GM12878 (cell line): ENCODE results near the gene IL10. TPM values are rescaled to one million over a fixed set of nuclear protein-coding genes. Genes with fewer than 3 reads are reported as not detected.

Experiments
- ATAC-seq: fragments of 200-7000 bp; cut with Tn5 transposase; 3 replicates; pipeline ENCODE4 v1.9.1; 2020; ENCODE audit warnings: mild to moderate bottlenecking, moderate library complexity
- BruUV-seq: library from RNA; stranded (reverse); fragments of 400-500 nt; replicated peaks from 2 replicates; lab custom pipeline; 2021; lab: Mats Ljungman, UMichigan
- CTCF ChIA-PET: fragments of 300-600 bp; sonication (Branson Sonifier 250); formaldehyde crosslinking; extraction: SDS; loops from one replicate; lab custom pipeline; 2021; ENCODE audit warnings: inconsistent platforms; lab: Yijun Ruan, JAX
- POLR2A ChIA-PET: fragments of 350-600 bp; formaldehyde crosslinking; extraction: SDS; loops from one replicate; lab custom pipeline; 2021; ENCODE audit warnings: inconsistent platforms; lab: Charles Lee
- RAD21 ChIA-PET: fragments of 300-600 bp; sonication (Branson Sonifier 250); formaldehyde crosslinking; loops from one replicate; lab custom pipeline; 2023; ENCODE audit warnings: antibody characterized with exemption; ENCODE audit not compliant: unreplicated experiment; lab: Charles Lee
- SMC1A ChIA-PET: fragments of 300-600 bp; sonication (Branson Sonifier 250); formaldehyde crosslinking; loops from one replicate; lab custom pipeline; 2023; ENCODE audit not compliant: unreplicated experiment, uncharacterized antibody; lab: Charles Lee
- DNase-seq: peaks from one replicate; pipeline ENCODE4 v3.0.0-alpha.2; 2011; ENCODE audit warnings: low read depth, low spot score
- FAIRE-seq: peaks from 3 replicates; lab custom pipeline; 2011; peaks lifted over from hg19 to GRCh38; lab: Jason Lieb, UNC
- H2AFZ ChIP-seq: 2 replicates; pipeline ENCODE4 v1.6.0; 2011; ENCODE audit warnings: low read depth, low read length, control low read depth; ENCODE audit not compliant: control insufficient read depth
- H3K27ac ChIP-seq: 2 replicates; pipeline ENCODE4 v1.5.1; 2011; ENCODE audit warnings: control low read depth; ENCODE audit not compliant: control insufficient read depth, insufficient read depth
- H3K27me3 ChIP-seq, 2 experiments: replicated peaks in 1 of 2; 2 replicates each; pipeline versions ENCODE4 v1.6.0 to v1.6.1; 2011; ENCODE audit warnings: low read length in 1 of 2; ENCODE audit not compliant: control insufficient read depth in 2 of 2, insufficient read depth in 2 of 2
- H3K36me3 ChIP-seq, 2 experiments: 2 replicates each; pipeline ENCODE4 v1.5.1; 2011; ENCODE audit warnings: low read length in 1 of 2; ENCODE audit not compliant: control insufficient read depth in 2 of 2, insufficient read depth in 2 of 2
- H3K4me1 ChIP-seq: 2 replicates; pipeline ENCODE4 v1.6.1; 2011; ENCODE audit warnings: mild to moderate bottlenecking, low read length, moderate library complexity, mixed read lengths; ENCODE audit not compliant: control insufficient read depth, insufficient read depth
- H3K4me2 ChIP-seq: 2 replicates; pipeline ENCODE4 v1.6.0; 2011; ENCODE audit warnings: control low read depth; ENCODE audit not compliant: control insufficient read depth, insufficient read depth
- H3K4me3 ChIP-seq: fragments of 200-600 bp; sonication (generic); 2 replicates; pipeline ENCODE4 v1.5.1; 2016
- H3K79me2 ChIP-seq: 2 replicates; pipeline ENCODE4 v1.6.0; 2011; ENCODE audit warnings: low read length; ENCODE audit not compliant: control insufficient read depth, insufficient read depth
- H3K9ac ChIP-seq: 2 replicates; pipeline ENCODE4 v1.8.0; 2011; ENCODE audit warnings: low read length, control low read depth, mixed read lengths; ENCODE audit not compliant: control insufficient read depth, insufficient read depth
- H3K9me3 ChIP-seq: replicated peaks from 3 replicates; pipeline ENCODE4 v1.5.1; 2011; ENCODE audit warnings: mild to moderate bottlenecking, low read length; ENCODE audit not compliant: control insufficient read depth, insufficient read depth
- H4K20me1 ChIP-seq: 2 replicates; pipeline ENCODE4 v1.6.0; 2011; ENCODE audit not compliant: control insufficient read depth, insufficient read depth
- ASH2L ChIP-seq: fragments of 300-600, 200-600 bp; sonication (generic); IDR thresholded peaks from 2 replicates; pipeline ENCODE4 v1.6.1; 2017; ENCODE audit warnings: low read depth, mild to moderate bottlenecking, borderline replicate concordance
- ATF3 ChIP-seq: IDR thresholded peaks from 2 replicates; pipeline ENCODE4 v1.6.1; 2011; ENCODE audit warnings: low read depth, mild to moderate bottlenecking, low read length, moderate library complexity, borderline replicate concordance; ENCODE audit errors: extremely low read depth
- BCL11A ChIP-seq: IDR thresholded peaks from 2 replicates; pipeline ENCODE4 v1.6.1; 2011; ENCODE audit warnings: low read depth, low read length
- BHLHE40 ChIP-seq, 2 experiments: fragments of 450-650 bp in 1 of 2; IDR thresholded peaks; 2 replicates each; pipeline ENCODE4 v1.6.1; 2011 to 2017; ENCODE audit warnings: low read depth in 2 of 2, borderline replicate concordance in 1 of 2, improper control_type of control experiment in 1 of 2, low read length in 1 of 2, mild to moderate bottlenecking in 1 of 2
- KAT2A ChIP-seq: conservative IDR thresholded peaks from 2 replicates; pipeline ENCODE4 v1.6.1; 2011; ENCODE audit warnings: low read depth, low read length; ENCODE audit not compliant: control insufficient read depth
- NFXL1 ChIP-seq: fragments of 450-650 bp; IDR thresholded peaks from 2 replicates; pipeline ENCODE4 v1.6.1; 2017; ENCODE audit warnings: antibody characterized with exemption, mild to moderate bottlenecking, borderline replicate concordance
- NKRF ChIP-seq: fragments of 450-650 bp; conservative IDR thresholded peaks from 2 replicates; pipeline ENCODE4 v1.6.1; 2017; ENCODE audit warnings: mild to moderate bottlenecking, moderate library complexity
- NR2C2 ChIP-seq: IDR thresholded peaks from 2 replicates; pipeline ENCODE4 v1.6.1; 2011; ENCODE audit warnings: borderline replicate concordance, low read depth; ENCODE audit not compliant: control insufficient read depth, insufficient read length
- POLR2AphosphoS2 ChIP-seq: IDR thresholded peaks from 2 replicates; pipeline ENCODE4 v1.6.1; 2011; ENCODE audit warnings: low read depth, mild to moderate bottlenecking, low read length, improper control_type of control experiment, moderate library complexity
- RAD21 ChIP-seq: IDR thresholded peaks from 2 replicates; pipeline ENCODE4 v1.6.1; 2011; ENCODE audit warnings: mild to moderate bottlenecking, low read depth, low read length, moderate library complexity; ENCODE audit not compliant: insufficient read depth
- RCOR1 ChIP-seq: conservative IDR thresholded peaks from 2 replicates; pipeline ENCODE4 v1.6.1; 2012; ENCODE audit warnings: low read depth, low read length, improper control_type of control experiment
- SKIL ChIP-seq: fragments of 450-650 bp; IDR thresholded peaks from 2 replicates; pipeline ENCODE4 v1.6.1; 2017; ENCODE audit warnings: mild to moderate bottlenecking, low read depth, inconsistent platforms; ENCODE audit not compliant: poor library complexity, severe bottlenecking
- SUZ12 ChIP-seq: fragments of 200-600 bp; sonication (generic); IDR thresholded peaks from one replicate; pipeline ENCODE4 v1.6.1; 2018; ENCODE audit warnings: antibody characterized with exemption, mild to moderate bottlenecking; ENCODE audit not compliant: unreplicated experiment
- YBX1 ChIP-seq: fragments of 450-650 bp; IDR thresholded peaks from 2 replicates; pipeline ENCODE4 v1.6.1; 2016; ENCODE audit warnings: antibody characterized with exemption
- ZNF207 ChIP-seq: fragments of 450-650 bp; IDR thresholded peaks from 2 replicates; pipeline ENCODE4 v1.6.1; 2014; ENCODE audit warnings: antibody characterized with exemption, mild to moderate bottlenecking, borderline replicate concordance
- ZZZ3 ChIP-seq: IDR thresholded peaks from 2 replicates; pipeline ENCODE4 v1.6.1; 2011; ENCODE audit warnings: low read depth; ENCODE audit not compliant: control insufficient read depth, insufficient read length
- WGBS: methylation state at CpG from one replicate; pipeline ENCODE4 v1.1.6; 2016; ENCODE audit warnings: low lambda C conversion rate; ENCODE audit not compliant: insufficient replicate concordance, insufficient coverage; ENCODE audit errors: missing lambda C conversion rate; 5-methylcytosine and 5-hydroxymethylcytosine counted together
- in situ Hi-C: fragments of 300-500 bp; cut with MboI; formaldehyde crosslinking; loops from 9 replicates; pipeline ENCODE4 v1.14.3; 2018; ENCODE audit warnings: mixed read lengths
- intact Hi-C: fragments of 100-400 bp; cut with micrococcal nuclease; formaldehyde crosslinking; loops from one replicate; pipeline ENCODE4 v1.14.2; 2022; ENCODE audit not compliant: unreplicated experiment
- polyA plus RNA-seq, 11 experiments: library from polyadenylated mRNA; depleted of rRNA in 4 of 11; unstranded in 6 of 11; stranded (reverse) in 5 of 11; fragments of >200 nt; fragmentation: Nextera tagmentation in 4 of 11; fragmentation: Illumina TruSeq in 1 of 11; extraction: Ambion mirVana in 4 of 11; extraction: Trizol in 1 of 11; gene quantifications; 1 replicate in 1 of 11; 2 replicates in 10 of 11; pipeline versions ENCODE4 v1.2.1 to v1.2.3, GENCODE V29; 2011 to 2016; ENCODE audit warnings: inconsistent platforms in 2 of 11, missing spikeins in 2 of 11, low read depth in 1 of 11
- total RNA-seq, 4 experiments: library from RNA; depleted of rRNA in 3 of 4; stranded (reverse); fragments of >200 nt in 3 of 4; fragmentation: Illumina TruSeq in 1 of 4; extraction: Trizol in 1 of 4; gene quantifications; 2 replicates each; pipeline versions ENCODE4 v1.2.1 to v1.2.3, GENCODE V29; 2013 to 2021

The IL10 gene
- total and polyA plus RNA-seq, 10 of the 15 experiments (the other 5 are each of a cell fraction or from before 2014, with no cell fraction given), result 0.34 to 5.0 (median 1.1) TPM

DNA sequence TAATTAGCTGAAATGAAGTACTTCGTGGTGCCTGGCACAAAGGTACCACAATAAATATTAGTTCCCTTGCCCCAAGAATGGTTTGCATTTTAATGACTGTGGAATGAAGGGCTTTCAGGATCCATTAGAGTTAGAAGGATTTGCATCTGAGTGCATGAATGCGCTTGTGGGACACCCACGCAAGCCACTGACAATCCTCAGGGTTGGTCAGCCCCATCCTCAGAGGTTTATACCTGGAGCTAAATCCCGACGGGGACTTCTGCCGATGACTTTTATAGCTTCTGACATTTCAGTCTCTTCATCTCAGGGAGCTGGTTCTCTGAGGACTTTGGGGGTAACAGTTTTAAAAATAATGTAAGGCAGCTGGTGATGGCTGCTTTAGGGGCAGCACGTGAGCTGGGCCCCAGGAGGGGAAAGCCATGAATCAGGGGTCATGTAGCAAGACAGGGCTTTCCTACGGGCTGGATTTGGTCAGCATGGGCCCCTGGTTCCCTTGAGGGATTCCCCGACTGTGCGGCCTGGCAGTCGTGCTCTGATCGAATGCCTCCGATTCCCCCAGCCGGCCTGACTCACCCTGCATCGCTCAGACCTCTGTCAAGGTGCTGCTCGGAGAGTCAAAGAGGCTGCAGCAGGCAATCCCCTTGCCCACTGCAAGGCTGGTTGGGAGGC, 20.8 kb upstream of the IL10 start:
- SMC1A ChIA-PET, result interaction anchor here (0.7 to 4.6 kb wide), 11 partner anchors 9 to 58 kb away, joined by 3 to 161 read pairs (median 7); partner anchors contain the start of genes IL10 and IL19
- no peak for FAIRE-seq
- Histone ChIP-seq H3K4me2 (peak overlapping the region; percentile 40; the same call in 1 of the 2 replicates), H3K27ac (peak overlapping the region; percentile 54), H2AFZ (peak overlapping the region; percentile 47), H3K27me3 (no peaks in the 10 kb centered on the region), H3K36me3 (no peaks in the 10 kb centered on the region), H3K9me3 (no peaks in the 10 kb centered on the region), H3K79me2 (peaks cover 1% of the 10 kb centered on the region), H3K9ac (peak overlapping the region; percentile 42), H3K4me3 (0 out of 2 replicates have a peak overlapping the region, but pooled peaks have one; percentile 10), H4K20me1 (no peaks in the 10 kb centered on the region), H3K4me1 (peaks cover 52% of the 10 kb centered on the region)
- intact Hi-C loops (no loop called here), in situ Hi-C loops (no loop called here)
- 2% methylated on average over 16 of the region's 16 CpGs for WGBS
- peak; percentile 76 for ATAC-seq
- POLR2A ChIA-PET, result interaction anchor here (0.6 to 13.9 kb wide), 10 partner anchors 9 to 218 kb away, joined by 3 to 283 read pairs (median 4); partner anchors contain the start of genes IL10 and IL19
- BruUV-seq, result no TSS peak
- DNase-seq, result no peak
- CTCF ChIA-PET, result interaction anchor here (0.7 to 14.2 kb wide), 14 partner anchors 9 to 189 kb away, joined by 3 to 221 read pairs (median 4); partner anchors contain the start of genes IL10 and IL19
- RAD21 ChIA-PET, result interaction anchor here (0.7 to 13.8 kb wide), 12 partner anchors 9 to 128 kb away, joined by 3 to 363 read pairs (median 4); partner anchors contain the start of genes FCMR, IL10 and IL19
- TF ChIP-seq NFXL1, result no peak
- TF ChIP-seq SKIL, result peak; percentile 84
- no peak for TF ChIP-seq NKRF
- peak; percentile 34; the same call in 1 of the 2 replicates for TF ChIP-seq BCL11A
- TF ChIP-seq ZNF207, result no peak; the same call in 1 of the 2 replicates
- TF ChIP-seq RAD21, result no peak
- no peak for TF ChIP-seq ASH2L
- TF ChIP-seq YBX1, result no peak
- TF ChIP-seq SUZ12, result no peak
- no peak for TF ChIP-seq ZZZ3
- TF ChIP-seq KAT2A, result no peak
- no peak for TF ChIP-seq ATF3
- TF ChIP-seq NR2C2, result no peak
- TF ChIP-seq BHLHE40 (IDR thresholded peaks at IDR 0.05; ENCODE audit: borderline replicate concordance in 1 of 2, low read depth in 2 of 2, low read length in 1 of 2), result peak; percentile 98
- TF ChIP-seq POLR2AphosphoS2, result no peak
- TF ChIP-seq RCOR1, result no peak
